HCT116 (cell line): ENCODE data around the gene DLX5. TPM values are rescaled to one million over a fixed set of nuclear protein-coding genes. Genes with fewer than 3 reads are reported as not detected.

Experiments used
- ATAC-seq: fragments of 200-7000 bp; cut with Tn5 transposase; 2 replicates; pipeline ENCODE4 v1.9.1; 2020; ENCODE audit warnings: mild to moderate bottlenecking, moderate library complexity
- BruUV-seq: library from RNA; stranded (reverse); fragments of 400-500 nt; replicated peaks from 2 replicates; lab custom pipeline; 2021; lab: Mats Ljungman, UMichigan
- CTCF ChIA-PET: fragments of 300-600 bp; sonication (Branson Sonifier 250); formaldehyde crosslinking; loops from one replicate; lab custom pipeline; 2021; ENCODE audit warnings: antibody characterized with exemption; lab: Charles Lee
- POLR2A ChIA-PET: fragments of 300-600, 350-600 bp; sonication (Branson Sonifier 250); formaldehyde crosslinking; loops from one replicate; lab custom pipeline; 2021; ENCODE audit warnings: antibody characterized with exemption; lab: Charles Lee
- RAD21 ChIA-PET, 2 experiments: fragments of 300-600 bp; sonication (Branson Sonifier 250); formaldehyde crosslinking; loops; one replicate each; lab custom pipeline; 2023; ENCODE audit warnings: low total read pairs in 2 of 2; ENCODE audit not compliant: uncharacterized antibody in 2 of 2, unreplicated experiment in 2 of 2, low non-redundant PET in 1 of 2; lab: Charles Lee
- DNase-seq: peaks from one replicate; pipeline ENCODE4 v3.0.0-alpha.2; 2010; ENCODE audit warnings: low read depth, low spot score
- H2AFZ ChIP-seq: fragments of 200-600 bp; shearing (Covaris generic), sonication (generic); 2 replicates; pipeline ENCODE4 v1.6.1; 2017; ENCODE audit warnings: low read depth, mixed run types, mixed read lengths, antibody characterized with exemption, low read length; ENCODE audit not compliant: poor library complexity, severe bottlenecking
- H3K27ac ChIP-seq: 2 replicates; pipeline ENCODE4 v1.5.1; 2012; ENCODE audit warnings: low read depth, low read length
- H3K27me3 ChIP-seq: fragments of 200-600 bp; sonication (generic); 2 replicates; pipeline ENCODE4 v1.6.1; 2016; ENCODE audit warnings: mixed run types, low read length, mixed read lengths; ENCODE audit not compliant: insufficient read depth
- H3K36me3 ChIP-seq, 2 experiments: fragments of 200-500 bp in 1 of 2; fragments of 200-600 bp in 1 of 2; sonication (Bioruptor generic) in 1 of 2; sonication (generic) in 1 of 2; 2 replicates each; pipeline versions ENCODE4 v1.5.1 to v1.6.1; 2014 to 2016; ENCODE audit warnings: low read length in 2 of 2, inconsistent platforms in 1 of 2, mixed read lengths in 1 of 2, mixed run types in 1 of 2; ENCODE audit not compliant: insufficient read depth in 2 of 2, control insufficient read depth in 1 of 2
- H3K4me1 ChIP-seq, 2 experiments: fragments of 200-600 bp in 1 of 2; sonication (generic) in 1 of 2; 2 replicates each; pipeline versions ENCODE4 v1.5.1 to v1.6.1; 2012 to 2017; ENCODE audit warnings: low read length in 2 of 2, inconsistent platforms in 1 of 2, mild to moderate bottlenecking in 1 of 2, mixed read lengths in 1 of 2, mixed run types in 1 of 2, moderate library complexity in 1 of 2; ENCODE audit not compliant: insufficient read depth in 2 of 2, control insufficient read depth in 1 of 2
- H3K4me2 ChIP-seq: fragments of 200-600 bp; sonication (generic); 2 replicates; pipeline ENCODE4 v1.6.1; 2017; ENCODE audit warnings: mixed run types, low read length, mixed read lengths
- H3K4me3 ChIP-seq, 2 experiments: fragments of 200-600 bp in 1 of 2; sonication (generic) in 1 of 2; replicated peaks in 1 of 2; 2 replicates each; pipeline ENCODE4 v1.5.1; 2011 to 2016; ENCODE audit warnings: low read length in 2 of 2, control low read depth in 1 of 2, low read depth in 1 of 2, mild to moderate bottlenecking in 1 of 2, mixed read lengths in 1 of 2, mixed run types in 1 of 2
- H3K79me2 ChIP-seq: fragments of 200-600 bp; sonication (generic); 2 replicates; pipeline ENCODE4 v1.6.1; 2017; ENCODE audit warnings: mild to moderate bottlenecking, mixed run types, low read length, moderate library complexity, mixed read lengths; ENCODE audit not compliant: insufficient read depth
- H3K9ac ChIP-seq: fragments of 200-600 bp; sonication (generic); 2 replicates; pipeline ENCODE4 v1.6.1; 2016; ENCODE audit warnings: low read length, mixed read lengths
- H3K9me2 ChIP-seq: fragments of 200-600 bp; sonication (generic), shearing (Covaris generic); 2 replicates; pipeline ENCODE4 v1.6.1; 2017; ENCODE audit warnings: mixed run types, mild to moderate bottlenecking, moderate library complexity; ENCODE audit not compliant: insufficient read depth
- H3K9me3 ChIP-seq, 2 experiments: fragments of 200-500 bp in 1 of 2; fragments of 200-600 bp in 1 of 2; sonication (Bioruptor generic) in 1 of 2; sonication (generic) in 1 of 2; 2 replicates each; pipeline ENCODE4 v1.6.1; 2014 to 2017; ENCODE audit warnings: low read length in 2 of 2, mixed read lengths in 2 of 2, inconsistent platforms in 1 of 2, low read depth in 1 of 2, mild to moderate bottlenecking in 1 of 2, mixed run types in 1 of 2, moderate library complexity in 1 of 2; ENCODE audit not compliant: control insufficient read depth in 1 of 2, insufficient read depth in 1 of 2
- H4K20me1 ChIP-seq: fragments of 200-600 bp; sonication (generic), shearing (Covaris generic); 2 replicates; pipeline ENCODE4 v1.6.1; 2017; ENCODE audit warnings: mixed run types, mild to moderate bottlenecking, moderate library complexity; ENCODE audit not compliant: insufficient read depth
- EGR1 ChIP-seq: IDR thresholded peaks from 2 replicates; pipeline ENCODE4 v1.6.1; 2012; ENCODE audit warnings: low read depth
- EZH2phosphoT487 ChIP-seq: fragments of 200-600 bp; IDR thresholded peaks from 2 replicates; pipeline ENCODE4 v1.6.1; 2018; ENCODE audit warnings: antibody characterized with exemption, borderline replicate concordance
- POLR2AphosphoS5 ChIP-seq: IDR thresholded peaks from 2 replicates; pipeline ENCODE4 v1.6.1; 2011; ENCODE audit warnings: mild to moderate bottlenecking, low read depth, low read length, moderate library complexity
- RAD21 ChIP-seq: IDR thresholded peaks from 2 replicates; pipeline ENCODE4 v1.6.1; 2012; ENCODE audit warnings: low read depth, mild to moderate bottlenecking
- SIN3A ChIP-seq: IDR thresholded peaks from 2 replicates; pipeline ENCODE4 v1.6.1; 2012; ENCODE audit warnings: low read depth
- SP1 ChIP-seq: IDR thresholded peaks from 2 replicates; pipeline ENCODE4 v1.6.1; 2012; ENCODE audit warnings: low read depth
- SRF ChIP-seq: IDR thresholded peaks from 2 replicates; pipeline ENCODE4 v1.6.1; 2012; ENCODE audit warnings: low read depth
- TCF7L2 ChIP-seq: IDR thresholded peaks from 2 replicates; pipeline ENCODE4 v1.7.0; 2011; ENCODE audit warnings: borderline replicate concordance, inconsistent platforms; ENCODE audit not compliant: insufficient read depth, insufficient read length; ENCODE audit errors: extremely low read depth
- YY1 ChIP-seq: IDR thresholded peaks from 2 replicates; pipeline ENCODE4 v1.6.1; 2011; ENCODE audit warnings: low read length, low read depth, moderate library complexity, mild to moderate bottlenecking; ENCODE audit not compliant: insufficient replicate concordance; ENCODE audit errors: extremely low read depth
- intact Hi-C: fragments of 100-400 bp; cut with micrococcal nuclease; formaldehyde crosslinking; loops from 2 replicates; pipeline ENCODE4 v1.10.0; 2022
- total RNA-seq: library from RNA; stranded (reverse); gene quantifications from one replicate; pipeline ENCODE4 v1.2.1, GENCODE V29; 2021; ENCODE audit not compliant: unreplicated experiment
- TF ChIP-seq, protein P1 (sequence below): IDR thresholded peaks from 2 replicates; pipeline ENCODE4 v1.6.1; 2011; ENCODE audit warnings: mild to moderate bottlenecking, low read length, moderate library complexity; ENCODE audit not compliant: insufficient replicate concordance; ENCODE audit errors: extremely low read depth
- TF ChIP-seq, protein P2 (sequence below): IDR thresholded peaks from 2 replicates; pipeline ENCODE4 v1.6.1; 2012
- TF ChIP-seq, protein P3 (sequence below), 3 experiments: fragments of 200-600 bp in 1 of 3; sonication (generic) in 1 of 3; IDR thresholded peaks in 2 of 3; conservative IDR thresholded peaks in 1 of 3; 2 replicates each; pipeline ENCODE4 v1.5.1; 2012 to 2017; ENCODE audit warnings: low read depth in 2 of 3, low read length in 2 of 3, antibody characterized with exemption in 1 of 3, borderline replicate concordance in 1 of 3, control low read depth in 1 of 3, mild to moderate bottlenecking in 1 of 3, mixed read lengths in 1 of 3, mixed run types in 1 of 3, moderate library complexity in 1 of 3; ENCODE audit not compliant: insufficient read depth in 1 of 3
- TF ChIP-seq, protein P4 (sequence below): IDR thresholded peaks from 2 replicates; pipeline ENCODE4 v1.6.1; 2012; ENCODE audit warnings: low read depth

The DLX5 gene
- total RNA-seq, 1 experiment from 2014 or later: not detected

DNA sequence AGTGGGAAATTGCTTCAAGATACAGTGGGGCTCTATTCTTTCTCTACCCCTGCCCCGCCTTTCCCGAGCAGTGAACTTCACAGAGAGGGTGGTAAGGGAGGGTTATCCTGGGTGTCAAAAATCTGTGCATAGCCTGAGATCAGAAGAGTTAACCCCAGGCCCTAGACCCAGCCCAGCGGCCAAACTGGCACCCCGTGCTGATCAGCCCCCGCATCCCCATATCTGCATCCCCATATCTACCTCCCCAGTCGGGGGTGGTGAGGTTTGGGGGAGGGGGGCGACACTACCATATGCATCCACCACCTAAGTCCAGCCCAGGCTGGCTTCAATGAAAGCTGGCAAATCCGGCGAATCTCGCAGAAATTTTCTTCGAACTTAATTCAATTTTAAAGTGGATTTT is 26.3 kb downstream of the DLX5 start:
- RAD21 ChIA-PET: no interaction called here
- POLR2A ChIA-PET: no interaction called here
- CTCF ChIA-PET: no interaction called here

More for the DNA sequence above, 26.3 kb downstream of the DLX5 start:
- H4K20me1 ChIP-seq: no peaks in the 10 kb centered on the region
- DNase-seq (no peak), ATAC-seq (no peak)
- H3K9ac ChIP-seq: no peak overlapping the region
- intact Hi-C loops: no loop called here
- no peaks in the 10 kb centered on the region for H3K9me3 ChIP-seq
- H3K9me2 ChIP-seq: no peaks in the 10 kb centered on the region
- H2AFZ ChIP-seq: no peak overlapping the region
- no peaks in the 10 kb centered on the region for H3K36me3 ChIP-seq
- BruUV-seq: no TSS peak
- no peak overlapping the region for H3K27ac ChIP-seq
- H3K4me2 ChIP-seq: no peak overlapping the region
- no peaks in the 10 kb centered on the region for H3K4me1 ChIP-seq
- H3K4me3 ChIP-seq: no peak overlapping the region
- H3K27me3 ChIP-seq: peaks cover 44% of the 10 kb centered on the region
- TF ChIP-seq RAD21 (no peak), YY1 (no peak), SP1 (no peak), SRF (no peak), TCF7L2 (no peak), SIN3A (no peak), POLR2AphosphoS5 (no peak), EGR1 (no peak), EZH2phosphoT487 (no peak)
- TF ChIP-seq, protein P1, sequence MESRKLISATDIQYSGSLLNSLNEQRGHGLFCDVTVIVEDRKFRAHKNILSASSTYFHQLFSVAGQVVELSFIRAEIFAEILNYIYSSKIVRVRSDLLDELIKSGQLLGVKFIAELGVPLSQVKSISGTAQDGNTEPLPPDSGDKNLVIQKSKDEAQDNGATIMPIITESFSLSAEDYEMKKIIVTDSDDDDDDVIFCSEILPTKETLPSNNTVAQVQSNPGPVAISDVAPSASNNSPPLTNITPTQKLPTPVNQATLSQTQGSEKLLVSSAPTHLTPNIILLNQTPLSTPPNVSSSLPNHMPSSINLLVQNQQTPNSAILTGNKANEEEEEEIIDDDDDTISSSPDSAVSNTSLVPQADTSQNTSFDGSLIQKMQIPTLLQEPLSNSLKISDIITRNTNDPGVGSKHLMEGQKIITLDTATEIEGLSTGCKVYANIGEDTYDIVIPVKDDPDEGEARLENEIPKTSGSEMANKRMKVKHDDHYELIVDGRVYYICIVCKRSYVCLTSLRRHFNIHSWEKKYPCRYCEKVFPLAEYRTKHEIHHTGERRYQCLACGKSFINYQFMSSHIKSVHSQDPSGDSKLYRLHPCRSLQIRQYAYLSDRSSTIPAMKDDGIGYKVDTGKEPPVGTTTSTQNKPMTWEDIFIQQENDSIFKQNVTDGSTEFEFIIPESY: no peak
- TF ChIP-seq, protein P2, sequence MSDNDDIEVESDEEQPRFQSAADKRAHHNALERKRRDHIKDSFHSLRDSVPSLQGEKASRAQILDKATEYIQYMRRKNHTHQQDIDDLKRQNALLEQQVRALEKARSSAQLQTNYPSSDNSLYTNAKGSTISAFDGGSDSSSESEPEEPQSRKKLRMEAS: no peak
- TF ChIP-seq, protein P3, sequence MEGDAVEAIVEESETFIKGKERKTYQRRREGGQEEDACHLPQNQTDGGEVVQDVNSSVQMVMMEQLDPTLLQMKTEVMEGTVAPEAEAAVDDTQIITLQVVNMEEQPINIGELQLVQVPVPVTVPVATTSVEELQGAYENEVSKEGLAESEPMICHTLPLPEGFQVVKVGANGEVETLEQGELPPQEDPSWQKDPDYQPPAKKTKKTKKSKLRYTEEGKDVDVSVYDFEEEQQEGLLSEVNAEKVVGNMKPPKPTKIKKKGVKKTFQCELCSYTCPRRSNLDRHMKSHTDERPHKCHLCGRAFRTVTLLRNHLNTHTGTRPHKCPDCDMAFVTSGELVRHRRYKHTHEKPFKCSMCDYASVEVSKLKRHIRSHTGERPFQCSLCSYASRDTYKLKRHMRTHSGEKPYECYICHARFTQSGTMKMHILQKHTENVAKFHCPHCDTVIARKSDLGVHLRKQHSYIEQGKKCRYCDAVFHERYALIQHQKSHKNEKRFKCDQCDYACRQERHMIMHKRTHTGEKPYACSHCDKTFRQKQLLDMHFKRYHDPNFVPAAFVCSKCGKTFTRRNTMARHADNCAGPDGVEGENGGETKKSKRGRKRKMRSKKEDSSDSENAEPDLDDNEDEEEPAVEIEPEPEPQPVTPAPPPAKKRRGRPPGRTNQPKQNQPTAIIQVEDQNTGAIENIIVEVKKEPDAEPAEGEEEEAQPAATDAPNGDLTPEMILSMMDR (IDR thresholded peaks at IDR 0.05 in 2 of 3, conservative IDR thresholded peaks at IDR 0.05 in 1 of 3; ENCODE audit: borderline replicate concordance in 1 of 3, insufficient read depth in 1 of 3, low read depth in 2 of 3, low read length in 2 of 3): no peak
- TF ChIP-seq, protein P4, sequence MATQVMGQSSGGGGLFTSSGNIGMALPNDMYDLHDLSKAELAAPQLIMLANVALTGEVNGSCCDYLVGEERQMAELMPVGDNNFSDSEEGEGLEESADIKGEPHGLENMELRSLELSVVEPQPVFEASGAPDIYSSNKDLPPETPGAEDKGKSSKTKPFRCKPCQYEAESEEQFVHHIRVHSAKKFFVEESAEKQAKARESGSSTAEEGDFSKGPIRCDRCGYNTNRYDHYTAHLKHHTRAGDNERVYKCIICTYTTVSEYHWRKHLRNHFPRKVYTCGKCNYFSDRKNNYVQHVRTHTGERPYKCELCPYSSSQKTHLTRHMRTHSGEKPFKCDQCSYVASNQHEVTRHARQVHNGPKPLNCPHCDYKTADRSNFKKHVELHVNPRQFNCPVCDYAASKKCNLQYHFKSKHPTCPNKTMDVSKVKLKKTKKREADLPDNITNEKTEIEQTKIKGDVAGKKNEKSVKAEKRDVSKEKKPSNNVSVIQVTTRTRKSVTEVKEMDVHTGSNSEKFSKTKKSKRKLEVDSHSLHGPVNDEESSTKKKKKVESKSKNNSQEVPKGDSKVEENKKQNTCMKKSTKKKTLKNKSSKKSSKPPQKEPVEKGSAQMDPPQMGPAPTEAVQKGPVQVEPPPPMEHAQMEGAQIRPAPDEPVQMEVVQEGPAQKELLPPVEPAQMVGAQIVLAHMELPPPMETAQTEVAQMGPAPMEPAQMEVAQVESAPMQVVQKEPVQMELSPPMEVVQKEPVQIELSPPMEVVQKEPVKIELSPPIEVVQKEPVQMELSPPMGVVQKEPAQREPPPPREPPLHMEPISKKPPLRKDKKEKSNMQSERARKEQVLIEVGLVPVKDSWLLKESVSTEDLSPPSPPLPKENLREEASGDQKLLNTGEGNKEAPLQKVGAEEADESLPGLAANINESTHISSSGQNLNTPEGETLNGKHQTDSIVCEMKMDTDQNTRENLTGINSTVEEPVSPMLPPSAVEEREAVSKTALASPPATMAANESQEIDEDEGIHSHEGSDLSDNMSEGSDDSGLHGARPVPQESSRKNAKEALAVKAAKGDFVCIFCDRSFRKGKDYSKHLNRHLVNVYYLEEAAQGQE: no peak
- H3K79me2 ChIP-seq: no peaks in the 10 kb centered on the region
